A549 treated with dexamethasone at 1 μM for 4 hours (cell line): Measurements from ENCODE around the gene MYL6. TPM values are rescaled to one million over a fixed set of nuclear protein-coding genes. Genes with fewer than 3 reads are reported as not detected.

Experiments used
- total RNA-seq: library from RNA; stranded (reverse); fragments of 200-300 nt; extraction: Qiagen RNA extraction; gene quantifications from 5 replicates; pipeline ENCODE4 v1.2.3, GENCODE V29; 2022

MYL6 gene
- total RNA-seq = 2,040 to 3,443 TPM (median 2,154 TPM) in 5 replicates

DNA sequence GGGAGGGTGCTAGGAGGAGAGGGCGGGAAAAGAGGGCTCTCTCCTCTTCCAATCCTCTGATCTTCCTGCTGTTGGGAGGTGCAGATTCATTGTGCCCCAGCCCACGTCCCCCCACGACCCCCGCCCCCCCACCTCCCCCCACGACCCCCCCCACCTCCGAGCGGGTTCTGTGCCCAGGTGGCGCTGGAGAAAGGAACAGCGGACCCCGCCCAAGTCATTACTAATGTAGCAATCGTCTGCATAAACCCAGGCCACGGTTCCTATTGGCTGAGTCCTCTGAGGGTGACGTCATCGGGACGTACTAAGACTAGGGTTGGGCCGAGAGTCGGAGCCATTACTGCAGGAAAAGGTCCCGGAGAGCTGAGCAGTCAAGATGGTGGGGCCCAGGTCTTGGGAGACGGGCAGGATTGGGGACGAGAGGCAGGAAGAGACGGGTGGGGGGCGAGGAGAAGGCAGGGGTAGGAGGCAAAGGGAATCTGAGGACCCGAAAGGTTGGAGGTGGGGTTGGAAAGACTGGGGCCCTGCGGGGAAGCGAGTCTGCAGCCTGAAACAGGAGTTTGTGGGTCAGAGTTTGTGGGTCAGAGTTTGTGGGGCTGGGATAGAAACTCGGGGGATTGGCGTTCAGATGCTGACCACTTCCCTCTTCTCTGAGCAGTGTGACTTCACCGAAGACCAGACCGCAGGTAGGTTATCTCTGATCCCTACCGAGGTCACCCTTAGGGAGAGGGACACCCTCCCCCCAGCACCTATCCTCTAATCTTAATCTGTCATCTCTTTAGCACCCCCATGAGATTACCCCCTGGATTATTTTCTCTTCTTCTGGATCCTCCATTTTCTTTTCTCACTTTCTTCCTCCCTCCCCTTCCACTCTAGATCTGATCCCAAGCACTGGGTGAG is at the start of gene MYL6:
Gene MYL6 (plus strand): TSS at position 331 of the 897 bp plus-strand sequence. CDS start 43 bp downstream, at position 374.

DNA sequence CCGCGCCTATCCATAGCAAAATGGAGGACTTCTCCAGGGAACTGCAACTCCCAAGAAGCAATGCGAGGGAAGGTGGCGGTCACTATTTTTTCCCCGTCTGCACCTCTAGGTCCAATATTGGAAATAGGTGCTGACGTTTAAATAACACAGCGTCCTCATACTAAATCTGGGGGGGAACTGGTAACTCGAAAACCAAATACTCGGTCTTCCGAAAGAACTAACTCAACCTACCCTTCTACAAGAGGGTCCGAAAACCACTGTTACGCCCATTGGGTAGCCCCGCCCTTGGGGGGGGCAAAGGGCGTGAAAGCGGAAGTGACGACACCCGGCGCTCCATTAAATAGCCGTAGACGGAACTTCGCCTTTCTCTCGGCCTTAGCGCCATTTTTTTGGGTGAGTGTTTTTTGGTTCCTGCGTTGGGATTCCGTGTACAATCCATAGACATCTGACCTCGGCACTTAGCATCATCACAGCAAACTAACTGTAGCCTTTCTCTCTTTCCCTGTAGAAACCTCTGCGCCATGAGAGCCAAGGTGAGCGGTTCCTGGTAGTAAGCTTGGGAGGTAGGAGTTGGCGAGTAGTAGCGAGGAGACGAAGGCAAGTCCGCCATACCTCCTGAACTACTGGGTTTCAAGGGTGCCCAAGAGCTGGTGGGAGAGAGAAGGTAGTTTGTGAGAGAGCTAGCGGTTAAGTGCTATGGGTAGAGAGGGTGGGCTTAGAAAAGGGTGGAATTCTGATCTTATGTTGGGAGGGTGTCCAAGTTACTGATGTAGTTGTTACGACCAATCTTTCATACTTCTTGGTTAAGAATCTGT is 41.7 kb upstream of the MYL6 start, which contains the start of gene RPL41:
Gene RPL41 (plus strand): TSS at position 367 of the 815 bp plus-strand sequence.

GRCh38 chr12:56117778-56118687 is 40.1 kb upstream of the MYL6 start, which contains the start of gene ZC3H10:
Gene ZC3H10, plus strand, starts transcription at chr12:56118266. Its CDS starts 2,297 bp downstream, at chr12:56120563.

GRCh38 chr12:56127888-56128669 is 30.1 kb upstream of the MYL6 start, which contains the start of gene ESYT1:
Gene ESYT1, plus strand, starts transcription at chr12:56128267. Its CDS starts 53 bp downstream, at chr12:56128320.

DNA sequence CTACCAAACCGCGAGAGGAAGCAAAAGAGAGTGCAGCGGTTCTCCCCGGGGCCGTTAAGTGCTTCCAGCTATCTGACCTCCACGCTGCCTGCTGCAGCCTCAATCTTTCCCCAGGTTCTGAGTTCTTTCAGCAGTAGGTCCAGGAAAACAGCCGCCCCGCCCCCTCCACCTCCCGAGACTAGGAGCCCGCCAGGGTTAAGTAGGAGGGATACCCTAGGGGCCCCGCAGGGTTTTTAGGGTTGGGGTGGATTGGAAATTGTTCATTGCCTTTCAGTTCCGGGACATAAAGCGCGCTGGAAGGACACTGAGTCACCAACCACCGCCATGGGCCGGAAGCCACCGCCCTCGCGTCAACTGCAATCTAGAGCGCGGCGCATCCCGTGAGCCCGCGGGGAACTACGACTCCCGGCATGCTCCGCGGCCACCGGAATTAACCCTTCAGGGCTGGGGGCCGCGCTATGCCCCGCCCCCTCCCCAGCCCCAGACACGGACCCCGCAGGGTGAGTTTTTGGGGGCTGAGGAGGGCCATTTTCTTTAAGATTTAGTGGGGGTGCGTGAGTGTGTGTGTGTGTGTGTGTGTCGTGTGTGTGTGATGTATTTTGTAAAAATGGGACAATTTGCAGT is 5.9 kb upstream of the MYL6 start, which contains the start of gene MYL6B:
Gene MYL6B (plus strand): TSS at position 456 of the 624 bp plus-strand sequence. CDS start 1,332 bp downstream, outside the sequence.

DNA sequence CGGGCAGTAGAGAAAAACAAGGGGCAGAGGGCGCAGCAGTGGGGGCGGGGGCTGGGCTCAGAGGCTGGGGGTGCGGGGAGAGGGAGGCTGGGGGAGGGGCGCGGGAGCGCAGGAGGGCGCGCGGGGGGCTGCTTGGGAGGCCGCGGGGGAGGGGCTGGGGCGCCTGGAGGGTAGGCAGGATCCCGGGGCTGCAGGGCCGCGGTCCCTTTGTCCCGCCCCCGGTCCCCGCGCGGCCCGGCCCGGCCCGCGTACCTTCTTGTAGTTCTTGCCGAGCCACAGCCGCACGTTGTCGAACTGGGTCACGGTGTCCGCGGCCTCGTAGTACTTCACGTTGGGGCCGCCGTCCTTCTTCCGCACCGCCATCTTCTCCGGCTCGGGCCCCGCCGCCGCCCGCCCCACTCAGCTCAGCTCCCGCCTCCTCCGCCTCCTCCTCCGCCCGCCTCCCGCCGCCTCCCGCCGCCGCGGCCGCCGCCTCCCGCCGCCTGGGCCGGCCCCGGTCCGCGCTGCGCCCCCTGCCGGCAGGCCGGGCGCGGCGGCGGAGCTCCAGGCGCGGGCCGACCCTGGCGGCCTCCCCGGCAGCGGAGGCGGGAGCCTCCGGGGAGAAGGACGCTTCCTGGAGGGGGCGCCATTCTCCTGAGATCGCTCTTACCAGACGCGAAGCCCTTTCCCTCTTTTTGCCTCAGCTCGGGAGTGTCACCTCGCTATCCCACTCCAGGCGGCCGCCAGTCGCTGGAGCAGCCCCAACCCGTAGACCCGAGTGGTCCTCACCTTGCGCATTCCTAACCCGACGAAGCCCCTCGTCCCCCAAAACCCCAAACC is 31.1 kb downstream of the MYL6 start, which contains the start of gene SMARCC2:
Gene SMARCC2 (minus strand): TSS at position 385 of the 819 bp plus-strand sequence. CDS start 22 bp downstream, at position 363.

Other genes starting within 250 kb of the MYL6 start
- gene PYM1, start 230.5 kb upstream of the MYL6 start, total RNA-seq = 38.8 to 45.9 TPM (median 41.1 TPM) in 5 replicates
- 16.0 to 20.2 TPM (median 19.4 TPM) in 5 replicates for gene DGKA, start 227.2 kb upstream of the MYL6 start, total RNA-seq
- 0.53 to 1.1 TPM (median 0.67 TPM) in 5 replicates for gene PMEL, start 192.3 kb upstream of the MYL6 start, total RNA-seq
- gene CDK2, start 191.5 kb upstream of the MYL6 start, total RNA-seq = 47.2 to 60.1 TPM (median 52.4 TPM) in 5 replicates
- 28.1 to 38.0 TPM (median 35.9 TPM) in 5 replicates for gene RAB5B, start 184.3 kb upstream of the MYL6 start, total RNA-seq
- 7.2 to 9.5 TPM (median 8.0 TPM) in 5 replicates for gene SUOX, start 161.1 kb upstream of the MYL6 start, total RNA-seq
- 2.3 to 2.9 TPM (median 2.8 TPM) in 5 replicates for gene IKZF4, start 137.3 kb upstream of the MYL6 start, total RNA-seq
- gene RPS26, start 116.4 kb upstream of the MYL6 start, total RNA-seq = 569 to 686 TPM (median 600 TPM) in 5 replicates
- gene ERBB3, start 78.2 kb upstream of the MYL6 start, total RNA-seq = 1.1 to 1.7 TPM (median 1.3 TPM) in 5 replicates
- gene PA2G4, start 53.8 kb upstream of the MYL6 start, total RNA-seq = 310 to 332 TPM (median 329 TPM) in 5 replicates
- gene RPL41, start 41.7 kb upstream of the MYL6 start, total RNA-seq = 5,372 to 6,304 TPM (median 5,793 TPM) in 5 replicates
- 2.5 to 3.5 TPM (median 3.1 TPM) in 5 replicates for gene ZC3H10, start 40.1 kb upstream of the MYL6 start, total RNA-seq
- 56.5 to 75.8 TPM (median 72.7 TPM) in 5 replicates for gene ESYT1, start 30.1 kb upstream of the MYL6 start, total RNA-seq
- 68.1 to 83.2 TPM (median 73.8 TPM) in 5 replicates for gene MYL6B, start 5.8 kb upstream of the MYL6 start, total RNA-seq
- 22.5 to 42.3 TPM (median 39.4 TPM) in 5 replicates for gene SMARCC2, start 31.1 kb downstream of the MYL6 start, total RNA-seq
- gene RNF41, start 63.6 kb downstream of the MYL6 start, total RNA-seq = 21.6 to 27.4 TPM (median 26.5 TPM) in 5 replicates
- 54.2 to 64.3 TPM (median 59.9 TPM) in 5 replicates for gene NABP2, start 66.0 kb downstream of the MYL6 start, total RNA-seq
- 0.09 TPM in 1 of 5 replicates, not detected in the others for gene SLC39A5, start 71.7 kb downstream of the MYL6 start, total RNA-seq
- gene ANKRD52, start 100.0 kb downstream of the MYL6 start, total RNA-seq = 29.4 to 50.6 TPM (median 47.0 TPM) in 5 replicates
- 12.6 to 15.7 TPM (median 15.3 TPM) in 5 replicates for gene COQ10A, start 108.6 kb downstream of the MYL6 start, total RNA-seq
- 165 to 177 TPM (median 167 TPM) in 5 replicates for gene CS, start 142.0 kb downstream of the MYL6 start, total RNA-seq
- 120 to 144 TPM (median 126 TPM) in 5 replicates for gene CNPY2, start 157.6 kb downstream of the MYL6 start, total RNA-seq
- 11.3 to 14.3 TPM (median 14.2 TPM) in 5 replicates for gene PAN2, start 175.6 kb downstream of the MYL6 start, total RNA-seq
- gene IL23A, start 180.5 kb downstream of the MYL6 start, total RNA-seq = 0.17 to 0.49 TPM (median 0.32 TPM) in 4 of 5 replicates, not detected in the other
- gene STAT2, start 201.7 kb downstream of the MYL6 start, total RNA-seq = 7.6 to 13.7 TPM (median 11.1 TPM) in 5 replicates
- gene APOF, start 204.5 kb downstream of the MYL6 start, total RNA-seq = not detected in 5 replicates